Measurements from ENCODE around the gene TNFSF9.

DNA sequence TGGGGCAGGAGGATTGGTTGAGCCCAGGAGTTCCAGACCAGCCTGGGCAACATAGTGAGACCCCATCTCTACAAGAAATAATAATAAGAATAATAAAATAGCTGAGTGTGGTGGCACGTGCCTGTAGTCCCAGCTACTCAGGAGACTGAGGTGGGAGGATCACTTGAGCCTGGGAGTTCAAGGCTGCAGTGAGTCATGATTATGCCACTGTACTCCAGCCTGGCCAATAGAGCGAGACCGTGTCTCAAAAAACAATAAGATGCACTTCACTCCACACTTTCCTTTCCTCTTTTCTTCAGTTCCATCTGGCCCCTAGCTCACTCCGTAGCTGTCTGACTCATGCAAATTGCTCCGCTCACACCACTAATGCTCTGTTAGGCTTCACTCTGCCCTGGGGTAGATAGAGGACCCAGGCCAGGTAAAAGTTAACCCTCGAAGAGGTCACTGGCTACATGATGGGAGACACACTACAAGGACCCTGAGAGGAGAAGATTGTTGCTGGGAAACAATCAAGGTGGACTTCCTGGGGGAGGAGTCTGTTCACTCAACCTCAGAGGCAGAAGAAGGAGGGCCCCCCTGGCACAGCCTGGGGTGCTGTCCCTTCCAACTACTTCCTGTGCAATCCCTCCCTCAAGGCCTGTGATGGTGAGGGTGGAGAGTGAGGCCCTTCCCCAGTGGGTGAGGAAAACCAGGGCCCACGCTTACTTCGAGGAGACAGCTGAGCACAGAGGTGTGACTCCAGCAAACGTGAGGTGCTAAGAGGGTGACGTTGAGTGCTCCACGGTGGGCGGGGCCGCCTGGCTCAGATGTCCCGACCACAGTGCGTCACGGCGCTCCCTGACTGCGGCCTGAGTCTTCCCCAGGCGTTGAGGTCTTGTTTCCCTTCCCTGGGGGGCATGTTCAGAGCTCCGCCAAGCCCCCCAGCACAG is 8.8 kb upstream of the TNFSF9 start:
- TF ChIP-seq, protein P1, sequence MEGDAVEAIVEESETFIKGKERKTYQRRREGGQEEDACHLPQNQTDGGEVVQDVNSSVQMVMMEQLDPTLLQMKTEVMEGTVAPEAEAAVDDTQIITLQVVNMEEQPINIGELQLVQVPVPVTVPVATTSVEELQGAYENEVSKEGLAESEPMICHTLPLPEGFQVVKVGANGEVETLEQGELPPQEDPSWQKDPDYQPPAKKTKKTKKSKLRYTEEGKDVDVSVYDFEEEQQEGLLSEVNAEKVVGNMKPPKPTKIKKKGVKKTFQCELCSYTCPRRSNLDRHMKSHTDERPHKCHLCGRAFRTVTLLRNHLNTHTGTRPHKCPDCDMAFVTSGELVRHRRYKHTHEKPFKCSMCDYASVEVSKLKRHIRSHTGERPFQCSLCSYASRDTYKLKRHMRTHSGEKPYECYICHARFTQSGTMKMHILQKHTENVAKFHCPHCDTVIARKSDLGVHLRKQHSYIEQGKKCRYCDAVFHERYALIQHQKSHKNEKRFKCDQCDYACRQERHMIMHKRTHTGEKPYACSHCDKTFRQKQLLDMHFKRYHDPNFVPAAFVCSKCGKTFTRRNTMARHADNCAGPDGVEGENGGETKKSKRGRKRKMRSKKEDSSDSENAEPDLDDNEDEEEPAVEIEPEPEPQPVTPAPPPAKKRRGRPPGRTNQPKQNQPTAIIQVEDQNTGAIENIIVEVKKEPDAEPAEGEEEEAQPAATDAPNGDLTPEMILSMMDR (IDR thresholded peaks at IDR 0.05), result no peak
- no peak for TF ChIP-seq POLR2A (IDR thresholded peaks at IDR 0.05)
- TF ChIP-seq EP300 (IDR thresholded peaks at IDR 0.05), result no peak
